ENCODE measurements around the gene RGS3.

RGS3 gene

GRCh38 chr9:113558632-113559502 is 95.3 kb downstream of the RGS3 start:
- no peak for DNase-seq

- no peak for DNase-seq
Observed at GRCh38 chr9:113559834-113560800, 96.6 kb downstream of the RGS3 start.

GRCh38 chr9:113562653-113563381 is 99.3 kb downstream of the RGS3 start:
- no peak for DNase-seq

GRCh38 chr9:113563826-113564497 is 100.4 kb downstream of the RGS3 start:
- no peak for DNase-seq

- no peak for DNase-seq
Observed at GRCh38 chr9:113564498-113565237, 101.1 kb downstream of the RGS3 start.

- DNase-seq = no peak
Observed at GRCh38 chr9:113566016-113566711, 102.6 kb downstream of the RGS3 start.

GRCh38 chr9:113566712-113567071 is 103.2 kb downstream of the RGS3 start:
- DNase-seq = no peak

- DNase-seq = no peak
Observed at GRCh38 chr9:113567361-113568080, 104.0 kb downstream of the RGS3 start.

GRCh38 chr9:113568081-113568435 is 104.5 kb downstream of the RGS3 start:
- no peak for DNase-seq

- DNase-seq = no peak
Observed at GRCh38 chr9:113568571-113569321, 105.2 kb downstream of the RGS3 start.

- no peak for DNase-seq
Observed at GRCh38 chr9:113569472-113570060, 106.0 kb downstream of the RGS3 start.

- DNase-seq = no peak
Observed at GRCh38 chr9:113570106-113570505, 106.6 kb downstream of the RGS3 start.

- no peak for DNase-seq
Observed at GRCh38 chr9:113570749-113571711, 107.5 kb downstream of the RGS3 start.

- no peak for DNase-seq
Observed at GRCh38 chr9:113572076-113572861, 108.7 kb downstream of the RGS3 start.

- DNase-seq = no peak
Observed at GRCh38 chr9:113573046-113573958, 109.8 kb downstream of the RGS3 start.

GRCh38 chr9:113573959-113574352 is 110.4 kb downstream of the RGS3 start:
- DNase-seq = no peak

All from stimulated activated CD4-positive, alpha-beta T cell treated with anti-CD3 and anti-CD28 coated beads, Interleukin-2, amount 100 ng/mL, for 24 hours (primary cell).